Measurements from ENCODE around the gene ATRIP.
"Not testable (repeated sequence)": the region's sequence is repeated elsewhere in the genome, so short reads cannot be mapped to it uniquely, and the experiment has no call there.

ATRIP gene

DNA sequence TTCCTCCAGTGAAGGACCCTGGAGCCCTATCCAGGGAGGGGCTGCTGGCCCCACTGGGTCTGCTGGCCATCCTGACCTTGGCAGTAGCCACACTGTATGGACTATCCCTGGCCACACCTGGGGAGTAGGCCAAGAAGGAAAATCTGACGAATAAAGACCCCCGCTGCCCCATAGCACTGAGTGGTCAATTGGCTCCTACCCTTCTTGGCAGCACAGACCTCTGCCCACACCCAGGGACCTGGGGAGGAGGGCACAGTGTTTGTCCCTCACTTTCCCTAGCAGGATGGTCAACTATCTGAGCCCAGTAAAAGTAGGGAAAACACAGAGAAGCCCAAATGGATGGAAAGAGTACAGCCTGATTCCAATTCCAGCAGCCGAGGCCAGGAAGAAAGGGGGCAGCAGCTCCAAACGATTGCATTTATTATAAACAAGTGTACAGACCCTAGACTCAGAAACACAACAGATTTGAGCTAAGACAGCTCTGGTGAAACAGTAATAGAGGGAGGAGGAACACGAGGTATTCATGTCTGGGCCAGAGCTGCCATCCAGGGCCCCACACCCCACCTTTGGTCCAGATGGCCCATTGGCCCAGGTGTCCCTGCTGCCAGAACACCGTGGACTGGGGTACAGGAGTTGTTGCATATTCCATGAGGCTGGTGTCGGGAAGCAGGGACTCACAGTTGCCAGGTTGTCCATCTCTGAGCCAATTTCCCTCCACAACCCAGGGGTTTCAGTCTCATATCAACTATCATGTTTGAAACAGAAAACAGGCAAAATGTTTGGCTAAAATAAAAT, 21.1 kb downstream of the ATRIP start:
- Histone ChIP-seq H3K36me3 (ENCODE audit: insufficient read depth, low read depth, low read length) (peaks cover 37% of the 10 kb centered on the region), H3K27ac (ENCODE audit: low read length) (no peak overlapping the region), H3K4me1 (ENCODE audit: insufficient read depth, low read length) (peaks cover 4% of the 10 kb centered on the region; the same call in 1 of the 2 replicates), H3K27me3 (ENCODE audit: insufficient read depth, low read length) (no peaks in the 10 kb centered on the region), H3K4me3 (ENCODE audit: low read length) (no peak overlapping the region), H3K9me3 (ENCODE audit: insufficient read depth, low read depth, low read length) (no peaks in the 10 kb centered on the region), H3K9ac (ENCODE audit: low read depth, low read length) (no peak overlapping the region; the same call in 1 of the 2 replicates)

DNA sequence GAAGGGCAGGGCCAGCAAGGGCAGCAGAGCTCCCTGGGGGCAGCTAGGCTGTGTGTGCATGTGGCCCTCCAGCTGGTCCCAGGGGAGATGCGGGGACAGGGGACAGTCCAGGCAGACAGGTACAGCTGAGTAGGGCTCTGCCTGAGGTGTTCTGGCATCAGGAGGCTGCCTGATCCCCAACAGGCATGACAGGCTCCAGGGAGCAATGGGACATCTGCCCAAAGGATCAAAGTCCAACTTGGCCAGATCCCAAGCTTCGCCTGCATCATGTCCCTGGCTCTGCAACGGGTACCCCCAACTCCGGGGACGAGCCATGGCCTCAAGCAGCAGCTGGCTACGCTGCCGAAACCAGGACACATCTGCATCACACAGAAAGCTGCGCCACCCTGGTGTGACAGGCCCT, 21.8 kb downstream of the ATRIP start:
- no peak overlapping the region for H3K9ac ChIP-seq (ENCODE audit: low read depth, low read length)
- peaks cover 37% of the 10 kb centered on the region for H3K36me3 ChIP-seq (ENCODE audit: insufficient read depth, low read depth, low read length)
- H3K27ac ChIP-seq (ENCODE audit: low read length) = no peak overlapping the region
- H3K4me1 ChIP-seq (ENCODE audit: insufficient read depth, low read length) = peaks cover 5% of the 10 kb centered on the region; the same call in 1 of the 2 replicates
- no peaks in the 10 kb centered on the region for H3K27me3 ChIP-seq (ENCODE audit: insufficient read depth, low read length)
- no peaks in the 10 kb centered on the region for H3K9me3 ChIP-seq (ENCODE audit: insufficient read depth, low read depth, low read length)
- H3K4me3 ChIP-seq (ENCODE audit: low read length) = no peak overlapping the region

- peaks cover 9% of the 10 kb centered on the region; the same call in 1 of the 2 replicates for H3K4me1 ChIP-seq (ENCODE audit: insufficient read depth, low read length)
- no peak overlapping the region for H3K9ac ChIP-seq (ENCODE audit: low read depth, low read length)
- no peak overlapping the region for H3K27ac ChIP-seq (ENCODE audit: low read length)
- H3K36me3 ChIP-seq (ENCODE audit: insufficient read depth, low read depth, low read length) = peaks cover 37% of the 10 kb centered on the region
- H3K27me3 ChIP-seq (ENCODE audit: insufficient read depth, low read length) = no peaks in the 10 kb centered on the region
- H3K9me3 ChIP-seq (ENCODE audit: insufficient read depth, low read depth, low read length) = no peaks in the 10 kb centered on the region
- no peak overlapping the region for H3K4me3 ChIP-seq (ENCODE audit: low read length)
Observed at GRCh38 chr3:48469046-48469915, 22.7 kb downstream of the ATRIP start.

GRCh38 chr3:48470286-48470685, 23.7 kb downstream of the ATRIP start:
- Histone ChIP-seq H3K9me3 (ENCODE audit: insufficient read depth, low read depth, low read length) (no peaks in the 10 kb centered on the region), H3K27ac (ENCODE audit: low read length) (no peak overlapping the region), H3K9ac (ENCODE audit: low read depth, low read length) (no peak overlapping the region), H3K4me3 (ENCODE audit: low read length) (no peak overlapping the region), H3K4me1 (ENCODE audit: insufficient read depth, low read length) (peaks cover 14% of the 10 kb centered on the region; the same call in 1 of the 2 replicates), H3K27me3 (ENCODE audit: insufficient read depth, low read length) (no peaks in the 10 kb centered on the region), H3K36me3 (ENCODE audit: insufficient read depth, low read depth, low read length) (peaks cover 37% of the 10 kb centered on the region)

DNA sequence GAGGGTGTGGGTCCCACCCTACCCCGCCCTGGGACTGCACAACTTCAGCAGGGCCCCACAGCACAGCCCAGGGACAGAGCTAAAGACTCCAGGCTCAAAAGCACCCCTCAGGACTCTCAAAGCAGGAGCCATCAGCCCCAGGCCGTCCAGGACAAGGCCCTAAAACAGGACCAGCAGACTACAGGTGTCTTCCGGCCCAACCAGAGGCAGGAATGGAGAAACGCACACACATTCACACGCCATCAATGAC, 26.1 kb downstream of the ATRIP start:
- peak overlapping the region; percentile 97 for H3K9ac ChIP-seq (ENCODE audit: low read depth, low read length)
- H3K9me3 ChIP-seq (ENCODE audit: insufficient read depth, low read depth, low read length) = no peaks in the 10 kb centered on the region
- peak overlapping the region; percentile 99 for H3K27ac ChIP-seq (ENCODE audit: low read length)
- H3K4me1 ChIP-seq (ENCODE audit: insufficient read depth, low read length) = peaks cover 15% of the 10 kb centered on the region; the same call in 1 of the 2 replicates
- peaks cover 27% of the 10 kb centered on the region for H3K36me3 ChIP-seq (ENCODE audit: insufficient read depth, low read depth, low read length)
- no peaks in the 10 kb centered on the region for H3K27me3 ChIP-seq (ENCODE audit: insufficient read depth, low read length)
- H3K4me3 ChIP-seq (ENCODE audit: low read length) = peak overlapping the region; percentile 91

- no peaks in the 10 kb centered on the region for H3K27me3 ChIP-seq (ENCODE audit: insufficient read depth, low read length)
- H3K9me3 ChIP-seq (ENCODE audit: insufficient read depth, low read depth, low read length) = no peaks in the 10 kb centered on the region
- peak overlapping the region; percentile 97 for H3K9ac ChIP-seq (ENCODE audit: low read depth, low read length)
- peaks cover 22% of the 10 kb centered on the region for H3K36me3 ChIP-seq (ENCODE audit: insufficient read depth, low read depth, low read length)
- peak overlapping the region; percentile 99 for H3K27ac ChIP-seq (ENCODE audit: low read length)
- H3K4me1 ChIP-seq (ENCODE audit: insufficient read depth, low read length) = peaks cover 15% of the 10 kb centered on the region; the same call in 1 of the 2 replicates
- H3K4me3 ChIP-seq (ENCODE audit: low read length) = peak overlapping the region; percentile 91
Observed at GRCh38 chr3:48472923-48473616, 26.5 kb downstream of the ATRIP start.

DNA sequence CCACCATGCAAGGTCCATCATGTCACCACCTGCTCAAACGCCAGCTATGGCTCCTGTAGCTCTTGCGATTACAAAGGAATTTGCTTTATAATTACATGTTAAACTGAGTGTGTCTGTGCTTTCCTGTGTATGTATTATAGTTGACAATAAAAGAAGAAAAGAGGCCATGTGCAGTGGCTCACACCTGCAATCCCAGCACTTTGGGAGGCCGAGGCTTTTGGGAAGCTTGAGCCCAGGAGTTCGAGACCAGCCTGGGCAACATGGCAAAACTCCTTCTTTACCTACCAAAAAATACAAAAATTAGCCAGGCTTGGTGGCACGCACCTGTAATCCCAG, 27.0 kb downstream of the ATRIP start:
- peak overlapping the region; percentile 97 for H3K27ac ChIP-seq (ENCODE audit: low read length)
- H3K27me3 ChIP-seq (ENCODE audit: insufficient read depth, low read length) = no peaks in the 10 kb centered on the region
- peaks cover 17% of the 10 kb centered on the region for H3K36me3 ChIP-seq (ENCODE audit: insufficient read depth, low read depth, low read length)
- H3K4me3 ChIP-seq (ENCODE audit: low read length) = peak overlapping the region; percentile 91; the same call in 1 of the 2 replicates
- H3K4me1 ChIP-seq (ENCODE audit: insufficient read depth, low read length) = peaks cover 15% of the 10 kb centered on the region; the same call in 1 of the 2 replicates
- peak overlapping the region; percentile 97; the same call in 1 of the 2 replicates for H3K9ac ChIP-seq (ENCODE audit: low read depth, low read length)
- H3K9me3 ChIP-seq (ENCODE audit: insufficient read depth, low read depth, low read length) = no peaks in the 10 kb centered on the region

DNA sequence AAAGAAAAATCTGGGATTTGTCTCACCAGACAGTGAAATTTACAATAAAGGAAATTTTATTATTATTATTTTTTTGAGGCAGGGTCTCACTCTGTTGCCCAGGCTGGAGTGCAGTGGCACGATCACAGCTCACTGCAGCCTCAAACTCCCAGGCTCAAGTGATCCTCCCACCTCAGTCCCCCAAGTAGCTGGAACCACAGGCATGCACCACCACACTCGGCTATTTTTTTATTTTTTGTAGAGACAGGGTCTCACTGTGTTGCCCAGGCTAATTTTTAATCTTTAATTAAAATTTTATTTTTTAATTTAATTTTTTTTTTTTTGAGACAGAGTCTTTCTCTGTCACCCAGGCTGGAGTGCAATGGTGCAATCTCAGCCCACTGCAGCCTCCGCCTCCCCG, 27.5 kb downstream of the ATRIP start:
- not testable (repeated sequence) for H3K9me3 ChIP-seq (ENCODE audit: insufficient read depth, low read depth, low read length); H3K4me3 ChIP-seq (ENCODE audit: low read length); H3K9ac ChIP-seq (ENCODE audit: low read depth, low read length); H3K27me3 ChIP-seq (ENCODE audit: insufficient read depth, low read length)
- H3K27ac ChIP-seq (ENCODE audit: low read length) = peak overlapping the region; percentile 97
- H3K36me3 ChIP-seq (ENCODE audit: insufficient read depth, low read depth, low read length) = peaks cover 12% of the 10 kb centered on the region
- peaks cover 15% of the 10 kb centered on the region; the same call in 1 of the 2 replicates for H3K4me1 ChIP-seq (ENCODE audit: insufficient read depth, low read length)

GRCh38 chr3:48474619-48475018, 28.1 kb downstream of the ATRIP start:
- Histone ChIP-seq H3K27me3 (ENCODE audit: insufficient read depth, low read length) (no peaks in the 10 kb centered on the region), H3K27ac (ENCODE audit: low read length) (peak overlapping the region; percentile 92), H3K36me3 (ENCODE audit: insufficient read depth, low read depth, low read length) (peaks cover 6% of the 10 kb centered on the region), H3K9me3 (ENCODE audit: insufficient read depth, low read depth, low read length) (no peaks in the 10 kb centered on the region), H3K4me3 (ENCODE audit: low read length) (peak overlapping the region; percentile 53; the same call in 1 of the 2 replicates), H3K9ac (ENCODE audit: low read depth, low read length) (peak overlapping the region; percentile 83), H3K4me1 (ENCODE audit: insufficient read depth, low read length) (peaks cover 15% of the 10 kb centered on the region; the same call in 1 of the 2 replicates)

DNA sequence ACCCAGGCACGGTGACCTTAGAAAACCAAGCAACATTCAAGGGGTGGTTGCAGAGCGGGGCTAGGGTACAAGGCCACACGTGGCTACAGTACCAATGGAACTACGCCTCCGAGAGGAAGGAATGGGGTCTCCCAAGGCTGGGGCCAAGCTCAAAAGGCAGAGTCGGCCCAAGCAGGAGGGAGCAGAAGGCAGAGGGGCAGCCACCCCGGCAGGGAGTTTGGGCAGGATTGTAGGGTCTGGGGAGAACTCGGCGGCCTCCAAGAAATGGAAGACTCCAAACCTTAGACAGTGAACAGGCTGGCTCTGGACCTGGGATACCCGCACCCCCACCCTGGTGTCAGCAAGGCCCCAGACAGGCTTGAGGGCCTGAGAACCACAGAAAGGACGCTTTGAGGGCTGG, 28.7 kb downstream of the ATRIP start:
- no peaks in the 10 kb centered on the region for H3K9me3 ChIP-seq (ENCODE audit: insufficient read depth, low read depth, low read length)
- H3K4me3 ChIP-seq (ENCODE audit: low read length) = peak overlapping the region; percentile 53; the same call in 1 of the 2 replicates
- H3K9ac ChIP-seq (ENCODE audit: low read depth, low read length) = peak overlapping the region; percentile 83
- H3K4me1 ChIP-seq (ENCODE audit: insufficient read depth, low read length) = peaks cover 15% of the 10 kb centered on the region; the same call in 1 of the 2 replicates
- peak overlapping the region; percentile 92 for H3K27ac ChIP-seq (ENCODE audit: low read length)
- no peaks in the 10 kb centered on the region for H3K27me3 ChIP-seq (ENCODE audit: insufficient read depth, low read length)
- peaks cover under 1% of the 10 kb centered on the region; the same call in 1 of the 2 replicates for H3K36me3 ChIP-seq (ENCODE audit: insufficient read depth, low read depth, low read length)

DNA sequence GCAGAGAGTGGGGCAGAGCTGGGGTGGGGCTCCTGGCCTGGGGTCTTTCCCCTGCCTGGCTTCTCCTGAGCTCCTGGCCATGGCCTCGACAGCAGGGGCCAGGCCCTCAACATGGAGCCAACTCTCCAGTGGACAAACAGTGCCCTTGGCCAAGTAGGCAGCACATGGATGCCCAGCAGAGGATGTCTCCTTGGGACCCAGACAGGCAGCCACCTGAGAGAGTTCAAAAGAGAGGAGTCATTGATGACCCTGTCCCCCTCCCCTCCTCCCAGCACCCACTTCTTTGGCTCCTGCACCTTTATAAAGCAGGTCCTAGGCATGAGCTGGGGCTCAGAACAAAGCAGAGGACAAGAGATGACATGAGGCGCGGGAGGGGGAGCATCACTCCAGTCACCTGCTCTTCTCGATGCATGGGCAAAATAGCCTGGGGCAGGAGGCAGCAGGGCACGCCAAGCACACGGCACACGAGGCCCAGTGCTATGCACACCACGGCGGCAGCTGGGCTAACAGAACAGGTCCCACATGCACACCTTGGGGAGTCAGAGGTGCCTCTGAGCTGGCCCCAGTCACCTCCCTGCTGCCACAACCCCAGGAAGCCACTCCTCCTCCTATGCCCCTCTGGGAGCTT, 30.0 kb downstream of the ATRIP start:
- Histone ChIP-seq H3K36me3 (ENCODE audit: insufficient read depth, low read depth, low read length) (no peaks in the 10 kb centered on the region), H3K27ac (ENCODE audit: low read length) (no peak overlapping the region), H3K9me3 (ENCODE audit: insufficient read depth, low read depth, low read length) (no peaks in the 10 kb centered on the region), H3K4me1 (ENCODE audit: insufficient read depth, low read length) (peaks cover 15% of the 10 kb centered on the region; the same call in 1 of the 2 replicates), H3K4me3 (ENCODE audit: low read length) (no peak overlapping the region), H3K9ac (ENCODE audit: low read depth, low read length) (no peak overlapping the region), H3K27me3 (ENCODE audit: insufficient read depth, low read length) (no peaks in the 10 kb centered on the region)

Data from iPS-20b (cell line).